ENCODE measurements around the gene GALR3. TPM values are rescaled to one million over a fixed set of nuclear protein-coding genes. Genes with fewer than 3 reads are reported as not detected.

The GALR3 gene
- total and polyA plus RNA-seq, 2 of the 8 experiments (the other 6 are each of a cell fraction or from before 2014, with no cell fraction given): 0.84 to 1.1 TPM

DNA sequence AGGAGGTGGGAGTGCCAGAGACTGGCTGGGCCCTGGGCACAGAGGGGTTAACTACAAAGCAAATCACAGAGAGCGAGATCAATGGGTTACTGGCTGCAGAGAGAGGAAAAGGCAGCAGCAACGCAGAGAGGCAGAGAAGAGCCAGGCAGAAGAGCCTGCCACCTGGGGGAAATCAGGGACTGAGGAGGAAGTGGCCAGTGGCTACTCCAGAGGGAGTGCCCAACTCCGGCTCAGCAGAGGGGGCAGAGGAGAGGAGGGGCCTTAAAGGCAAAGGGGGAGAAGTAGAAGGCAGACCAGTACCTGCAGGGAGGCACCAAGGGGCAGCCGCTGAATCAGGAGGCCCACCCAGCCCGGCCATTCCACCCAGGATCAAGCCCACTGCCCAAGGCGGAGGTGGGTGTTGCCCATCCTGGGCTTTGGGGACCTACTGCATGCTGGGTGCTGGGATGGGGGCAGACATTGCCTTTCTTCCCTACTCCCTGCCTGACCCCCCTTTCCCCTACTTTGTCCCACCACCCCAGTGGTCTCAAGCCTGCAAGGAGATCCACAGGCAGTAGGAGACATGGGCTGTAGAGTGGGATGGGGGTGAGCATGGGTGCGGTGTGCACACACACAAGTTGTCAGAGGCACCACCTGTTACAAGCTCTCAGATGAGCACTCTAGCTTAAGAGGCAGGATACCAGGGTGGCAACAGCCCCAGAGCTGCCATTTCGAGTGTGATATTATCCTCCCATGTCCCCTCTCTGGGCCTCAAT is 926 bp upstream of the GALR3 start:
- Histone ChIP-seq H2BK20ac (ENCODE audit: low read length) (no peak overlapping the region; the same call in 1 of the 2 replicates), H3K79me2 (ENCODE audit: control insufficient read depth in 1 of 2, insufficient read depth in 2 of 2, low read length in 2 of 2) (no peaks in the 10 kb centered on the region), H3K4me3 (ENCODE audit: extremely low read depth in 1 of 4, insufficient read depth in 2 of 4, low read depth in 3 of 4, low read length in 4 of 4) (peak overlapping the region in 1 of 4 experiments; percentile 34; a peak in 1 of 8 replicates), H2AK5ac (ENCODE audit: low read depth, low read length) (0 out of 2 replicates have a peak overlapping the region, but pooled peaks have one; percentile 17), H3K14ac (ENCODE audit: insufficient read length) (no peak overlapping the region), H4K91ac (replicated peaks; ENCODE audit: insufficient read length, low read length) (peak overlapping the region; percentile 22), H2AFZ (ENCODE audit: low read length) (0 out of 2 replicates have a peak overlapping the region, but pooled peaks have one; percentile 17), H3K9me3 (ENCODE audit: insufficient read depth in 2 of 2, low read depth in 1 of 2, low read length in 1 of 2) (no peaks in the 10 kb centered on the region), H3K36me3 (ENCODE audit: control insufficient read depth in 2 of 4, insufficient read depth in 4 of 4, low read length in 3 of 4) (no peaks in the 10 kb centered on the region), H3K18ac (ENCODE audit: extremely low read depth, low read length) (peak overlapping the region; percentile 42), H3K27me3 (replicated peaks in 1 of 4; ENCODE audit: control insufficient read depth in 3 of 4, extremely low read depth in 1 of 4, insufficient read depth in 3 of 4, low read length in 3 of 4) (peaks cover 8 to 44% (median 41%) of the 10 kb centered on the region in 4 experiments), H3K23me2 (ENCODE audit: low read depth, low read length) (peaks cover 18% of the 10 kb centered on the region), H3K79me1 (ENCODE audit: low read depth, low read length) (no peaks in the 10 kb centered on the region), H3K4ac (replicated peaks; ENCODE audit: insufficient read length, low read depth, low read length) (no peak overlapping the region), H2BK12ac (ENCODE audit: low read depth, low read length) (peak overlapping the region; percentile 97; the same call in 1 of the 2 replicates), H3K56ac (replicated peaks; ENCODE audit: insufficient read length, low read depth, low read length) (no peak overlapping the region), H3K23ac (ENCODE audit: insufficient read length) (no peak overlapping the region), H2BK15ac (ENCODE audit: low read length) (peak overlapping the region; percentile 92), H4K8ac (ENCODE audit: extremely low read depth, insufficient read depth, low read length) (peak overlapping the region; percentile 62), H2BK5ac (ENCODE audit: low read depth, low read length) (peak overlapping the region; percentile 61; the same call in 1 of the 2 replicates), H4K5ac (ENCODE audit: insufficient read length, low read depth, low read length) (peak overlapping the region; percentile 33), H3K27ac (ENCODE audit: low read depth, low read length) (no peak overlapping the region), H3K9ac (replicated peaks in 1 of 4; ENCODE audit: extremely low read depth in 1 of 4, low read depth in 3 of 4, low read length in 3 of 4) (no peak overlapping the region; a peak in 1 of 7 replicates), H4K20me1 (replicated peaks in 1 of 2; ENCODE audit: control insufficient read depth in 1 of 2, insufficient read depth in 2 of 2, low read length in 2 of 2) (no peaks in the 10 kb centered on the region), H2BK120ac (replicated peaks; ENCODE audit: low read depth, low read length) (no peak overlapping the region), H3K4me2 (ENCODE audit: insufficient read depth in 1 of 2, low read depth in 2 of 2, low read length in 2 of 2) (peak overlapping the region; percentile 51 to 56), H3K4me1 (replicated peaks in 1 of 4; ENCODE audit: control insufficient read depth in 3 of 4, insufficient read depth in 4 of 4, low read length in 3 of 4) (peaks cover 5 to 40% (median 27%) of the 10 kb centered on the region in 4 experiments)
- ChIA-PET POLR2A (ENCODE audit: partially characterized antibody) (interaction anchor here (0.8 to 5.4 kb wide), 13 partner anchors 12 to 132 kb away, joined by 3 to 65 read pairs (median 6); partner anchors contain the start of genes ANKRD54, C22orf23, EIF3L and GCAT), CTCF (ENCODE audit: partially characterized antibody) (interaction anchor here (1.1 to 3.1 kb wide), 5 partner anchors 12 to 252 kb away, joined by 3 to 17 read pairs (median 4); no protein-coding TSS in a partner anchor)
- DNase-seq (ENCODE audit: low read depth in 1 of 2, low spot score in 2 of 2): peak in 1 of 2 experiments; percentile 62
- peak; percentile 66 for FAIRE-seq
- 63% methylated on average over 7 of the region's 8 CpGs; no CpG with 5 or more reads in 1 of the 2 experiments for WGBS, 2 experiments (ENCODE audit: extremely low coverage in 1 of 2, insufficient coverage in 1 of 2, insufficient read length in 1 of 2, insufficient replicate concordance in 2 of 2, low coverage in 1 of 2, low lambda C conversion rate in 2 of 2, missing lambda C conversion rate in 1 of 2)
- TF ChIP-seq CTBP2 (IDR thresholded peaks at IDR 0.05; ENCODE audit: borderline replicate concordance, insufficient read depth, insufficient read length, low read length) (peak; percentile 92), RAD21 (IDR thresholded peaks at IDR 0.05 in 1 of 2, conservative IDR thresholded peaks at IDR 0.05 in 1 of 2; ENCODE audit: low read depth in 2 of 2, low read length in 2 of 2) (peak in 1 of 2 experiments; percentile 32; a peak in 1 of 4 replicates), TBP (IDR thresholded peaks at IDR 0.05; ENCODE audit: low read depth, low read length) (peak; percentile 16; the same call in 1 of the 2 replicates), GTF2F1 (IDR thresholded peaks at IDR 0.05; ENCODE audit: borderline replicate concordance, low read depth, low read length) (no peak), EGR1 (IDR thresholded peaks at IDR 0.05; ENCODE audit: borderline replicate concordance, low read depth, low read length) (peak; percentile 73), YY1 (IDR thresholded peaks at IDR 0.05; ENCODE audit: low read depth, low read length) (0 out of 2 replicates have a peak, but pooled peaks have one; percentile 28)
- TF ChIP-seq, protein P1, sequence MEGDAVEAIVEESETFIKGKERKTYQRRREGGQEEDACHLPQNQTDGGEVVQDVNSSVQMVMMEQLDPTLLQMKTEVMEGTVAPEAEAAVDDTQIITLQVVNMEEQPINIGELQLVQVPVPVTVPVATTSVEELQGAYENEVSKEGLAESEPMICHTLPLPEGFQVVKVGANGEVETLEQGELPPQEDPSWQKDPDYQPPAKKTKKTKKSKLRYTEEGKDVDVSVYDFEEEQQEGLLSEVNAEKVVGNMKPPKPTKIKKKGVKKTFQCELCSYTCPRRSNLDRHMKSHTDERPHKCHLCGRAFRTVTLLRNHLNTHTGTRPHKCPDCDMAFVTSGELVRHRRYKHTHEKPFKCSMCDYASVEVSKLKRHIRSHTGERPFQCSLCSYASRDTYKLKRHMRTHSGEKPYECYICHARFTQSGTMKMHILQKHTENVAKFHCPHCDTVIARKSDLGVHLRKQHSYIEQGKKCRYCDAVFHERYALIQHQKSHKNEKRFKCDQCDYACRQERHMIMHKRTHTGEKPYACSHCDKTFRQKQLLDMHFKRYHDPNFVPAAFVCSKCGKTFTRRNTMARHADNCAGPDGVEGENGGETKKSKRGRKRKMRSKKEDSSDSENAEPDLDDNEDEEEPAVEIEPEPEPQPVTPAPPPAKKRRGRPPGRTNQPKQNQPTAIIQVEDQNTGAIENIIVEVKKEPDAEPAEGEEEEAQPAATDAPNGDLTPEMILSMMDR (IDR thresholded peaks at IDR 0.05; ENCODE audit: control extremely low read depth in 1 of 3, insufficient read depth in 1 of 3, low read depth in 1 of 3, low read length in 3 of 3): peak in 2 of 3 experiments; percentile 25 to 33; a peak in 2 of 4 replicates

All from H1 (cell line).